Central memory CD8-positive, alpha-beta T cell (primary cell): ENCODE results near the gene KIAA0040.

Experiments used
- ATAC-seq: fragments of 150-1000 bp; cut with Tn5 transposase; replicated peaks from 2 replicates; pipeline ENCODE4 v1.10.0; 2022; ENCODE audit warnings: mild to moderate bottlenecking, moderate FRiP score, moderate number of reproducible peaks; ENCODE audit not compliant: poor library complexity, severe bottlenecking; ENCODE audit errors: extremely low read depth
- DNase-seq, 2 donors: peaks; one replicate each; pipeline ENCODE4 v3.0.0; 2021; ENCODE audit warnings: low spot score in 2 of 2
- H3K27ac Mint-ChIP-seq: one replicate; pipeline ENCODE4 v1.8.0; 2022; ENCODE audit warnings: low read depth, mild to moderate bottlenecking, moderate library complexity, mixed read lengths
- H3K27me3 Mint-ChIP-seq: one replicate; pipeline ENCODE4 v1.8.0; 2022; ENCODE audit warnings: mixed read lengths
- H3K36me3 Mint-ChIP-seq: one replicate; pipeline ENCODE4 v1.8.0; 2022; ENCODE audit warnings: mild to moderate bottlenecking, moderate library complexity, mixed read lengths; ENCODE audit not compliant: insufficient read depth
- H3K4me1 Mint-ChIP-seq: one replicate; pipeline ENCODE4 v1.8.0; 2022; ENCODE audit warnings: mixed read lengths
- H3K4me3 Mint-ChIP-seq: one replicate; pipeline ENCODE4 v1.8.0; 2022; ENCODE audit warnings: mild to moderate bottlenecking, moderate library complexity, mixed read lengths
- H3K9me3 Mint-ChIP-seq: one replicate; pipeline ENCODE4 v1.8.0; 2022; ENCODE audit warnings: mixed read lengths

Gene KIAA0040

DNA sequence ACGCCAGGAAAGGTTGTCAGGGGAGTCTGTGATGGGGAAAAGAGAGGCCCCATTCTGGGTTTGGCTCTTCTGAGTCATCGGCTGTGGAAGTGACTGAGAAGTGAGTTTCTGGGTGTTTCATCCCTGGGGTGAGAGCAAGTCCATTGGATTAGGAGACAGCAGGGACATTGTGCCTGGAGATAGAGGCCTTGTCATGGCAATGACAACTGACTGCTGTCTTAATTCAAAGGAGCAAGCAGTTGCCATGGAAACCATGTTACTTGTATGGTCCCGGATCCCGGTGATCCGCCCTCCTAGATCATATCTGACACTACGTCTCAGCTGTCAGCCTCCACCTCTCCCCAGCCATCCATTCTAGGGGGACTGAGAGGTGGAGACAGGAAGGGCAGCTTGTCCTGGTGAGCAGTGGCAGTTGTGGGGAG, 34.4 kb downstream of the KIAA0040 start:
- Mint-ChIP-seq H3K4me3 (no peak overlapping the region), H3K4me1 (peaks cover 19% of the 10 kb centered on the region), H3K36me3 (peaks cover 11% of the 10 kb centered on the region), H3K9me3 (no peaks in the 10 kb centered on the region), H3K27ac (no peak overlapping the region), H3K27me3 (peaks cover 11% of the 10 kb centered on the region)
- DNase-seq, result no peak
- ATAC-seq, result no peak

DNA sequence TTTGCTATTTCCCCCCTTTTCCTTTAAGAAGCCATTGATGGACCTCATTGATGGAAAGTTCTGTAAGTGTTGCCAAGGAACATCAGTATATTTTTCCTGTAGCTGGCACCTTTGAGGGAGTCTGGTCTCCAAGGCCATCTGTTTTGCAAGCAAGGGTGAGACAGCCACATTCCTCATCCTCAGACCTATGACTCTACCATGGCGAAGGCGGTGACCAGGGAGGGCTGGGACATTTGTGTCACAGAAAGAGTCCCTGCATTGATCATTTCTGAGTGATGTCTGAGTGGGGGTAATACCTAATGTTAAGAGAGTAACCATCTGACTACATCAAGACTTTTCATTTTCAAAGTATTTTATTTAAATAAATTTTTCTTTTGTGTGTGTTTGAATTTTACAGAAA, 35.4 kb downstream of the KIAA0040 start:
- Mint-ChIP-seq H3K4me3 (no peak overlapping the region), H3K27me3 (peaks cover 21% of the 10 kb centered on the region), H3K9me3 (no peaks in the 10 kb centered on the region), H3K4me1 (peaks cover 21% of the 10 kb centered on the region), H3K27ac (no peak overlapping the region), H3K36me3 (peaks cover 11% of the 10 kb centered on the region)
- DNase-seq (no peak), ATAC-seq (no peak)

DNA sequence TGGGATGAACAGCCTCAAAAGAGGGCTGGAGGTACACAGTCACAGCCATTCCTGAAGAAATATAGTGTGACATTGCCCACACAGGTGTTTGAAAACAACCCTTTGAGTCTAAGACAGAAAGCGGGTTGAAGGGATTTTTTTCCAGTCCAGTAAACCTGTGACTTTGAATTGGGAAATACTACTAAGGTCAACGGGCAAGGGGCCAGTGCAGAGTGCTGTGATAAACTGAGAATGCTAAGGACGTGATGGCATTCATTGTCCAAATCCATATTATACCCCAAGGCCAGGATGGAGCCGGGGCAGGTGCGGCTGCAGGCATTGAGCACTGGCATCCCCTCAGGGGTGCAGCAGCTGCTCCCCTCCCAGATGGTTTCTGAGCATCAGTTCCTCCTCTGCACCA, 36.6 kb downstream of the KIAA0040 start:
- H3K4me3 Mint-ChIP-seq, result no peak overlapping the region
- H3K27ac Mint-ChIP-seq, result no peak overlapping the region
- H3K9me3 Mint-ChIP-seq, result no peaks in the 10 kb centered on the region

DNA sequence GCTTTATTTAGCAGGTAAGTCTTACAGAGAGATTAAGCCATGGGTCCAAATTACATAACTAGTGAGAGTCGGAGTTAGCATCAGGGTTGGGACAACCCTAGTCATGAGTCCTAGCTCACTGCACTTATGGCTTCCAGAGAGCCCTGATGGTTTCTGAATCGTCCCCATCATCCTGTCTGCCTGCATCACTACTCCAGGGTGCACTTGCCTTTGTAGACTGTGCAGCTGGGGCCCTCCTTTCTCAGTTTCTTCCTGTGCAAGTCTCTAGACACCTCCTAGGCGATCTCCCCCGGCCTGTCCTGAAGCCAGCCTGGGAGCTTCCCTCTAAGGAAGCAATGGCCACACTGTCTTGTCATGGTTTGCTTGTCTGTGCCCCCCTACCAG, 37.1 kb downstream of the KIAA0040 start:
- Mint-ChIP-seq H3K27ac (peak overlapping the region; percentile 9), H3K4me3 (no peak overlapping the region), H3K36me3 (peaks cover 9% of the 10 kb centered on the region), H3K27me3 (peaks cover 38% of the 10 kb centered on the region), H3K4me1 (peaks cover 22% of the 10 kb centered on the region), H3K9me3 (no peaks in the 10 kb centered on the region)
- ATAC-seq, result no peak
- DNase-seq, result no peak

More for the DNA sequence above, 36.6 kb downstream of the KIAA0040 start:
- no peak for DNase-seq
- peaks cover 34% of the 10 kb centered on the region for H3K27me3 Mint-ChIP-seq
- peaks cover 11% of the 10 kb centered on the region for H3K36me3 Mint-ChIP-seq
- peaks cover 27% of the 10 kb centered on the region for H3K4me1 Mint-ChIP-seq
- no peak for ATAC-seq

DNA sequence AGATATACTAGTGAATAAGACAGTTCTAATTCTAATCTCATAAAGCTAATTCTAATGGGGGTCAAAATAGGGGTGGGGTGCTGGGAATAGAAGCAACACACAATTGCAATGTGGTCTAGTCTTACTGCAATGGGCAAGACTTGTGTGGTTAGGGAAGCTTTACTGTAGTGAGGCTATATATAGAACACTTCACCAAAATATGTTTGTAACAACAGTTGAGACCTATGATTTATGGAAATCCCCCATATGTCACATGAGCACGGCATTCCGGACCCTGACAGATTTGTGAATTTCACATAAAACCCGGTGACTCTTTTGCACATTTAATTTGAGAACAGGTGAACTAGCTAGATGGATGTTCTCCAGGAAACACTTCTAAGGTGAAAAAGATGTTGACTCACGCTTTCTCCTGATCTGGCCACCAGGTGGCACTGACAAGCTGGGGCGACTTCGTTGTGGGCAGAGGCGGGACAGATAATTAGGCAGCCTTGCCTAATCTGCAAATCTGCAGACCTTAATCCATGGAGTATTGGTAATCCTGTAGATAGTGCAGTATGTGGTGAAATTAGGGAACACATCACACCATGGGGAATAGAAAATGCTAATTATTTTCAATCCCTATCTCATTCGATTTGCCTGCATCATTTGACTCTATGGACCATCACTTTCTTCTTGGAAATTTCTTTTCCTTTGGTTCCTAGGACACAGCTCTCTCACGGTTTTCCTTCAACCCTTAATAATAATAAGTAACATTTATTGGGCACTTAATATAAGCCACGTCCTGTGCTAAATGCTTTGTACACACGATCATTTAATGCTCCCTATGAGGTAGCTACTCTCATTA, 37.7 kb downstream of the KIAA0040 start:
- Mint-ChIP-seq H3K4me1 (peaks cover 22% of the 10 kb centered on the region), H3K36me3 (peaks cover 4% of the 10 kb centered on the region), H3K9me3 (no peaks in the 10 kb centered on the region), H3K27me3 (peaks cover 43% of the 10 kb centered on the region), H3K4me3 (no peak overlapping the region), H3K27ac (peak overlapping the region; percentile 9)
- peak; percentile 53 to 54 for DNase-seq
- ATAC-seq, result no peak

DNA sequence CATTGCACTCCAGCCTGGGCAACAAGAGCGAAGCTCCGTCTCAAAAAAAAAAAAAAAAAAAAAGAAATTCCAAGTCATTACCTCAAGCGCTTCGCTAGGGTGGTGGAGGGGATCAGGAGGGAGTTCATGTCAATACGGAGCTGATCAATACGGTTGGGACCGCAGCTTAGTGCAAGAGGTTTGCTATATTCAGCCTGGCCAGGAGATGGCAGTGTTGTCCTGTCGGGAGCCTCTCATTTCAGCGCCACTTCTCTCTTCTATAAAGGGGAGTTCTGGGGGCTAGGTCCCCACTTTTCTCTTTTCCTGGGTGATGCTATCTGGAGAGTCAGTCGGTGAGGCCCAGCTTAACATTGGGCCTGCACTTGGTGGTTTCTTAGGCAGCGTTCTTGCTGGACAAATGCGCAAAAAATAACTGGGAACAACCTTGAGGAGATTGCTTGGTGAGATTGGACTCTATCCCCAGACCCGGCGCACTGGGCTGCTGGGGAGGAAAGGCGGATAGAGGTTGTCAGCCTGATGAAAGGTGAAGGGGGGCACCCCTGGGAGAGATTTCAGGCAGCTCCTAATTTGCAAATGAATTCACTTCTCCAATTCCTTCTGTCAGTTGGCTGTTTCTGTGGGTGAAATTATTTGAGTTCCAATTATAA, 40.4 kb downstream of the KIAA0040 start:
- H3K9me3 Mint-ChIP-seq, result no peaks in the 10 kb centered on the region
- peak; percentile 47 to 67 for DNase-seq
- no peaks in the 10 kb centered on the region for H3K36me3 Mint-ChIP-seq
- no peak overlapping the region for H3K27ac Mint-ChIP-seq
- peaks cover 22% of the 10 kb centered on the region for H3K4me1 Mint-ChIP-seq
- peak; percentile 46 for ATAC-seq
- peaks cover 43% of the 10 kb centered on the region for H3K27me3 Mint-ChIP-seq
- H3K4me3 Mint-ChIP-seq, result no peak overlapping the region

DNA sequence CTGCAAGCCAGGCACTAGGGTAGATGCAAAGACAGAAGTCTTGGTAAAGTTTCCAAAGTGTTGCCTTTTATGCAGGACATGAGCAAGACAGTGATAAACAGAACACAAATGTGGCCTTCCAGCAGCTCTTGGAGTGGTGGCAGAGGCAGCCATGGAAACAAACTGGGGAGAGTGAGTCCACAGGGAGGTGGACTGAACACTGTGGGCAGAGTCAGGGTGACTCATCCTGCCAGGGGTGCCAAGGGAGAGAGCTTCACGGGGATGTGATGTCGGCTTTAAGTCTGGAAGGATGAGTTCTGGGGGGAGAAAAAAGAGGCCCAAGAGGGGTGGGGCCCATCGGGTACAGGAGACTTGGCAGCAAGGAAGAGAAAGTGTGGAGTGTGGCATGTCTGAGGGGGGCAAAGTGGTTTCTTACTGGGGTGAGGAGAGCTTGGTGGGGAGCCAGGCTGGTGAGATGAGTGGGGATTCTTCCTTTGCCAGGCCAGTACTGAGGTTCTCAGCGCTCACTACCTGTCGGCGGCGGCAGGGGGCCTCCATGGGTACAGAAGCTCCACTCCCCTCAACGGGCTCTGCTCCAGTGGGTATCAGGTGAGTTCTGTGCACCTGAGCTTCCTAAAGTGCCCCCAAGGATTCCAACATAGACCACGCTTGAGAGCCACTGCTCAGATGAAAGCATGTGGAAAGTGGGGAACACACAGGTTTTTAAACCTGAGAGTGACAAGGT, 41.8 kb downstream of the KIAA0040 start:
- no peak overlapping the region for H3K27ac Mint-ChIP-seq
- DNase-seq (no peak), ATAC-seq (no peak)
- peaks cover 43% of the 10 kb centered on the region for H3K27me3 Mint-ChIP-seq
- no peaks in the 10 kb centered on the region for H3K36me3 Mint-ChIP-seq
- H3K4me3 Mint-ChIP-seq, result no peak overlapping the region
- H3K4me1 Mint-ChIP-seq, result peaks cover 21% of the 10 kb centered on the region
- no peaks in the 10 kb centered on the region for H3K9me3 Mint-ChIP-seq

DNA sequence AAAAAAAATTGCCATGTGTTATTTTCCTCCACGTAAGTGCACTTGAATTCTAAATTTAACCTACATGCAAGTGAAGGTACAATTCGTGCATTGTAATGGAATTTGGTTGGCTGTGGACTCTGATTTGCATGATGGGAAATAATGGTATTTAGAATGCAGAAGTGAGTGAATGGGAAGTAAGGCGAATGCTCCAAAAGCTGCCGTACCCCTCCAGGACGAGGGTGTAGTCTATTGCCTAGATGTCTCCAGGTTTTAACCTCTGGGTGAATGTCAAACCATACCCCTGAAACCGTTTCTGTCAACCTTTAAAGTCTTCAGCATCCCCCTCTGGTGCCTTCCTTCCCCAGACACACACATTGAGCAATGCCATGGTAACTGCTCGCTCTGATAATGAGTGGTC, 44.5 kb downstream of the KIAA0040 start:
- Mint-ChIP-seq H3K27me3 (peaks cover 43% of the 10 kb centered on the region), H3K9me3 (no peaks in the 10 kb centered on the region), H3K27ac (no peak overlapping the region), H3K4me1 (peaks cover 10% of the 10 kb centered on the region), H3K36me3 (peaks cover 2% of the 10 kb centered on the region), H3K4me3 (no peak overlapping the region)
- ATAC-seq, result no peak
- no peak for DNase-seq

DNA sequence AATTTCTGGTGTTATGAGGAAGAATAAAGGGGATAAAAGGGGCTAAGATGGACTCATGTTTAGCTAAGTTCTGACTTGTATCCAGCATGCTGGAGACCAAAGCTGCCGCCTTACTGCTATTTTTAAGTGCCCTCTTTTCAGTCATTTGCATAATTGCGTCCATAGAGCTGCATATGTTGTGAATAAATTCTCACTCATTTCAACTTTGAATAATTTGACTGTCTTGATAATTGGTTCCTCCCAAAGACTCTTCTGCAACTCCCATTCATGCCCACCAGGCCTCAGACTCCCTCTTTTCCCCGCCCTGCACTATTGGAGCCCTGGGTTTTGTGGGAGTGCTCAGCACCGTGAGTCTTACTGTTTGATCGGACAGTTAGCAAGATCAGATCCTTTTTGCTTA, 45.0 kb downstream of the KIAA0040 start:
- H3K27me3 Mint-ChIP-seq, result peaks cover 38% of the 10 kb centered on the region
- H3K27ac Mint-ChIP-seq, result no peak overlapping the region
- peaks cover 10% of the 10 kb centered on the region for H3K4me1 Mint-ChIP-seq
- no peaks in the 10 kb centered on the region for H3K9me3 Mint-ChIP-seq
- no peak overlapping the region for H3K4me3 Mint-ChIP-seq
- ATAC-seq (no peak), DNase-seq (no peak)
- H3K36me3 Mint-ChIP-seq, result peaks cover 2% of the 10 kb centered on the region

DNA sequence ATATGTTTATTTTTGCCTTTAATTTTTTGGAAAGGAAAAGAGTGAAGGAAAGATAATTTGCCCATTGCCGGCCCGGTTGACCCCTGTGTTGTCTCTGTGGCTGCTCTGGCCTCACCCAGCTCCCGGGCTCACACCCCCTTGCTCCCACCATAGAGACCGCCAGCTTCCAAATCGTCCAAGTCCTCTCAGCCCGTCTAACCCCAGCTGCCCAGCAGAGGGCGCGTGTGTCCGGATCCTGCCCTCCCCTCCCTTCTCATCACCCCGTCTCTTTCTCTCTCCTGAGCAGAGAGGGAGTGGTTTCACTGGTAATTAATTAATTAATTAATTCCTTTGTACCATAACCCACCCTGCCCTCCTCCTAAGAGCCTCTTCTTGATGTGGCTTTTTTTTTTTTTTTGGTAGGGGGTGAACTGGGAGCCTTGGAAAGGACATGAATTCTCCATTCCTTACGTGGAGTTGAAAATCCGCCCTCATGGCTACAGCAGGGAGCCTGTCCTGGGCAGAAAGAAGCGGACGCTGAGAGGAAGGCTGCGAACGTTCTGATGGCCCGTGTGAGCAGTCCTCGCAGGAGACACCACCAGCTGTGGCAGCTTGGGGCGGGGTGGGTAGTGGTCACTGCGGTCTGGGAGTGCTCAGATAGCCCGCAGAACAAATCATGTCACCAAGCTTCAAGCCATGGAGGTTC, 45.9 kb downstream of the KIAA0040 start:
- Mint-ChIP-seq H3K27ac (no peak overlapping the region), H3K9me3 (no peaks in the 10 kb centered on the region), H3K4me3 (no peak overlapping the region), H3K36me3 (peaks cover 2% of the 10 kb centered on the region), H3K4me1 (peaks cover 4% of the 10 kb centered on the region), H3K27me3 (peaks cover 29% of the 10 kb centered on the region)
- ATAC-seq (peak; percentile 84), DNase-seq (peak; percentile 39 to 45)

DNA sequence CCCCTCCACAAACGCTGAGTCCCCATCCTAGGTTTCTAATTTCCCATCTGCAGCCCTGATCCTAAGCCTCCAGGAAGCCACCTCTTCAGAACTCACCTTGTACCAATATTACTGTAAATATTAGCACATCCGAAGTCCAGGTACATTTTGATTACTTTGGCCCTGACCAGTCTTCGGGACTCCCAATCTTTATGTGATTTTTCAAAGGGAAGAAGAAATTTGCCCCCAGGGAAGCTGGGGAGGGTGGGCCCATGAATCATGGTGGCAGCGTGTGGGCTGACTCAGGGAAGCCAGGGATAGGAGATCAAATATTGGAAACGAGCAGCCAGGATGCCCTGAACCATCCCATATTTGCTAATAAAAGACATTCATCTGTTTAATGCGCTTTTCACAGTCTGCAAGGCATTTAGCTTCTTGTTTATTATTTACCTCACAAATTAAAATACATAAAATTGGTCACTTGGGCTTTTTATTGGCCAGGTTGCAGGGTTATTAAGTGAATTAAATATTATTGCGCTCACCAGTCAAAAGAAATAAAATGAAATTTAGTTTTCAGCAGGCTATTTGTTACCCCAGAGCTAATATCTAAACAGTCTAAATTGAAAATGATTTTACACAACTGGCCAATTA, 46.6 kb downstream of the KIAA0040 start:
- Mint-ChIP-seq H3K9me3 (no peaks in the 10 kb centered on the region), H3K27me3 (peaks cover 23% of the 10 kb centered on the region), H3K36me3 (peaks cover 2% of the 10 kb centered on the region), H3K4me1 (no peaks in the 10 kb centered on the region), H3K4me3 (no peak overlapping the region), H3K27ac (no peak overlapping the region)
- ATAC-seq (no peak), DNase-seq (no peak)

DNA sequence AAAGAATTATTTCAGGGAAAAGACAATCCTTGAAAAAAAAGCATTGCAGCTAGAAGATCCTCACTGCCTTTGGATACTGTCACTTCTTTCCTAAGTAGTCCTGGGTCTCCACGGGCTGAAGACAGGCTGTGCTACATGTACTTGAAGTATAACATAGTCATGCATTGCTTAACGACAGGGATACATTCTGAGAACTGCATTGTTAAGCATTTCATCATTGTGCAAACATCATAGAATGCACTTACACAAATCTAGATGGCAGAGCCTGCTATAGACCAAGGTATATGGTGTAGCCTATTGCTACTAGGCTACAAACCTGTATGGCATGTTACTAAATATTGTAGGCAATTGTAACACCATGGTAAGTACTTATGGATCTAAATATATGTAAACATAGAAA, 54.0 kb downstream of the KIAA0040 start:
- Mint-ChIP-seq H3K4me1 (no peaks in the 10 kb centered on the region), H3K27me3 (peaks cover 55% of the 10 kb centered on the region), H3K9me3 (no peaks in the 10 kb centered on the region), H3K36me3 (no peaks in the 10 kb centered on the region), H3K4me3 (no peak overlapping the region), H3K27ac (no peak overlapping the region)
- ATAC-seq (no peak), DNase-seq (no peak)
